ENCODE results near the gene SNPH. TPM values are rescaled to one million over a fixed set of nuclear protein-coding genes. Genes with fewer than 3 reads are reported as not detected.

Gene SNPH
- total RNA-seq, 1 experiment from 2014 or later, result 21.4 TPM

- intact Hi-C loops (cut with micrococcal nuclease), result no loop called here
- ATAC-seq, result no peak
- ChIA-PET POLR2A (ENCODE audit: unreplicated experiment) (interaction anchor here (0.7 kb wide), 1 partner anchor 56 kb away, joined by 4 read pairs; no protein-coding TSS in a partner anchor), CTCF (no interaction called here)
- no peaks in the 10 kb centered on the region for H3F3A ChIP-seq (ENCODE audit: low read length, unreplicated experiment)
- H4K20me1 ChIP-seq (ENCODE audit: low read length), result no peaks in the 10 kb centered on the region
- BruUV-seq (replicated peaks), result no TSS peak
- no peaks in the 10 kb centered on the region for H3K36me3 ChIP-seq (ENCODE audit: low read depth, low read length)
- no peaks in the 10 kb centered on the region for H3K27me3 ChIP-seq (ENCODE audit: low read length)
- no peak overlapping the region for H3K4me2 ChIP-seq (ENCODE audit: low read length)
- TF ChIP-seq EZH2phosphoT487 (IDR thresholded peaks at IDR 0.05; ENCODE audit: borderline replicate concordance, low read length) (no peak), EZH2 (IDR thresholded peaks at IDR 0.05; ENCODE audit: low read length, unreplicated experiment) (no peak)
- TF ChIP-seq, protein P1, sequence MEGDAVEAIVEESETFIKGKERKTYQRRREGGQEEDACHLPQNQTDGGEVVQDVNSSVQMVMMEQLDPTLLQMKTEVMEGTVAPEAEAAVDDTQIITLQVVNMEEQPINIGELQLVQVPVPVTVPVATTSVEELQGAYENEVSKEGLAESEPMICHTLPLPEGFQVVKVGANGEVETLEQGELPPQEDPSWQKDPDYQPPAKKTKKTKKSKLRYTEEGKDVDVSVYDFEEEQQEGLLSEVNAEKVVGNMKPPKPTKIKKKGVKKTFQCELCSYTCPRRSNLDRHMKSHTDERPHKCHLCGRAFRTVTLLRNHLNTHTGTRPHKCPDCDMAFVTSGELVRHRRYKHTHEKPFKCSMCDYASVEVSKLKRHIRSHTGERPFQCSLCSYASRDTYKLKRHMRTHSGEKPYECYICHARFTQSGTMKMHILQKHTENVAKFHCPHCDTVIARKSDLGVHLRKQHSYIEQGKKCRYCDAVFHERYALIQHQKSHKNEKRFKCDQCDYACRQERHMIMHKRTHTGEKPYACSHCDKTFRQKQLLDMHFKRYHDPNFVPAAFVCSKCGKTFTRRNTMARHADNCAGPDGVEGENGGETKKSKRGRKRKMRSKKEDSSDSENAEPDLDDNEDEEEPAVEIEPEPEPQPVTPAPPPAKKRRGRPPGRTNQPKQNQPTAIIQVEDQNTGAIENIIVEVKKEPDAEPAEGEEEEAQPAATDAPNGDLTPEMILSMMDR (conservative IDR thresholded peaks at IDR 0.05; ENCODE audit: low read depth, low read length), result no peak
- H2AFZ ChIP-seq (ENCODE audit: low read length), result no peak overlapping the region
- H3K9me3 ChIP-seq (ENCODE audit: low read length), result no peaks in the 10 kb centered on the region
- no peaks in the 10 kb centered on the region for H3K9me2 ChIP-seq (replicated peaks; ENCODE audit: low read length)
- H3K79me2 ChIP-seq (ENCODE audit: low read length), result 0 out of 2 replicates have a peak, but pooled peaks cover 3% of the 10 kb centered on the region
- peaks cover 13% of the 10 kb centered on the region; the same call in 1 of the 2 replicates for H3K4me1 ChIP-seq (ENCODE audit: insufficient read depth, low read length)
- DNase-seq, result no peak
- no peak overlapping the region for H3K4me3 ChIP-seq (ENCODE audit: low read length)
- H3K9ac ChIP-seq (ENCODE audit: low read length), result no peak overlapping the region
- no peak overlapping the region for H3K27ac ChIP-seq (ENCODE audit: low read length)
These were observed 3.8 kb downstream of the SNPH start for GRCh38 chr20:1269850-1270249.

GRCh38 chr20:1272368-1273100, 6.4 kb downstream of the SNPH start:
- TF ChIP-seq EZH2 (IDR thresholded peaks at IDR 0.05; ENCODE audit: low read length, unreplicated experiment) (no peak), EZH2phosphoT487 (IDR thresholded peaks at IDR 0.05; ENCODE audit: borderline replicate concordance, low read length) (no peak)
- TF ChIP-seq, protein P1 (conservative IDR thresholded peaks at IDR 0.05; ENCODE audit: low read depth, low read length), result no peak
- POLR2A ChIA-PET (ENCODE audit: unreplicated experiment), result no interaction called here
- no TSS peak for BruUV-seq (replicated peaks)
- no peaks in the 10 kb centered on the region for H3K27me3 ChIP-seq (ENCODE audit: low read length)
- H4K20me1 ChIP-seq (ENCODE audit: low read length), result no peaks in the 10 kb centered on the region
- no peak overlapping the region for H3K27ac ChIP-seq (ENCODE audit: low read length)
- DNase-seq (no peak), ATAC-seq (no peak)
- no peaks in the 10 kb centered on the region for H3K9me2 ChIP-seq (replicated peaks; ENCODE audit: low read length)
- H3F3A ChIP-seq (ENCODE audit: low read length, unreplicated experiment), result no peaks in the 10 kb centered on the region
- no peak overlapping the region for H3K9ac ChIP-seq (ENCODE audit: low read length)
- no peaks in the 10 kb centered on the region for H3K4me1 ChIP-seq (ENCODE audit: insufficient read depth, low read length)
- no peak overlapping the region for H2AFZ ChIP-seq (ENCODE audit: low read length)
- H3K36me3 ChIP-seq (ENCODE audit: low read depth, low read length), result no peaks in the 10 kb centered on the region
- no peaks in the 10 kb centered on the region for H3K79me2 ChIP-seq (ENCODE audit: low read length)
- intact Hi-C loops (cut with micrococcal nuclease), result no loop called here
- H3K4me2 ChIP-seq (ENCODE audit: low read length), result no peak overlapping the region
- CTCF ChIA-PET, result no interaction called here
- H3K9me3 ChIP-seq (ENCODE audit: low read length), result no peaks in the 10 kb centered on the region
- no peak overlapping the region for H3K4me3 ChIP-seq (ENCODE audit: low read length)

DNA sequence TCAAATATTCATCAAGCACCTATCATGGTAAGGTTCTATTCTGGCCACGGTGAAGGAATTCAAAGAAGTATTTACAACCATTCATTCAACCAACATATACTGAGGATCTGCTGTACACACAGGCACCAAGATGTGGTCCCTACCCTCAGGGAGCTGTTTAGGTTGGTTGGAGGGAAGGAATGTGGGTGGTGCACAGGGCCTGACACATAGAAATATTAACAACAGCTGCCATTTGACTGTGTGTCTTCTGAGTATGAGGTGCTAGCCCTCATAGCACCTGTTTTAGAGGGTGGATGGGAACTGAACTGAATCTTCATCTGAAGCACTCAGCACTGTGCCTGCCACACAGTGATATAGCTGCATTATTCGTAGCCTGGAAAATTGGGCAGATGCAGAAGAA, 7.3 kb downstream of the SNPH start:
- no peak overlapping the region for H3K4me3 ChIP-seq (ENCODE audit: low read length)
- no TSS peak for BruUV-seq (replicated peaks)
- H4K20me1 ChIP-seq (ENCODE audit: low read length), result no peaks in the 10 kb centered on the region
- H3F3A ChIP-seq (ENCODE audit: low read length, unreplicated experiment), result no peaks in the 10 kb centered on the region
- H3K4me1 ChIP-seq (ENCODE audit: insufficient read depth, low read length), result no peaks in the 10 kb centered on the region
- intact Hi-C loops (cut with micrococcal nuclease), result no loop called here
- ATAC-seq (no peak), DNase-seq (no peak)
- H3K9me3 ChIP-seq (ENCODE audit: low read length), result no peaks in the 10 kb centered on the region
- no peaks in the 10 kb centered on the region for H3K27me3 ChIP-seq (ENCODE audit: low read length)
- no peak overlapping the region for H3K27ac ChIP-seq (ENCODE audit: low read length)
- no peaks in the 10 kb centered on the region for H3K9me2 ChIP-seq (replicated peaks; ENCODE audit: low read length)
- H2AFZ ChIP-seq (ENCODE audit: low read length), result no peak overlapping the region
- no peak overlapping the region for H3K4me2 ChIP-seq (ENCODE audit: low read length)
- no peak overlapping the region for H3K9ac ChIP-seq (ENCODE audit: low read length)
- ChIA-PET POLR2A (ENCODE audit: unreplicated experiment) (no interaction called here), CTCF (no interaction called here)
- H3K79me2 ChIP-seq (ENCODE audit: low read length), result no peaks in the 10 kb centered on the region
- no peaks in the 10 kb centered on the region for H3K36me3 ChIP-seq (ENCODE audit: low read depth, low read length)
- TF ChIP-seq EZH2phosphoT487 (IDR thresholded peaks at IDR 0.05; ENCODE audit: borderline replicate concordance, low read length), result no peak
- TF ChIP-seq, protein P1 (conservative IDR thresholded peaks at IDR 0.05; ENCODE audit: low read depth, low read length), result no peak
- TF ChIP-seq EZH2 (IDR thresholded peaks at IDR 0.05; ENCODE audit: low read length, unreplicated experiment), result no peak
